Activated CD4-positive, alpha-beta T cell treated with anti-CD3 and anti-CD28 coated beads, Interleukin-2, Interleukin-4, amounts not matched to agents 100 ng/mL and 50 ng/mL, durations not matched to agents 16 hours and 8 hours (primary cell): ENCODE measurements around the gene SMO.
A peak's percentile ranks its signal among the peaks of the same experiment; 100 is the strongest.
"Not testable (repeated sequence)": the region's sequence is repeated elsewhere in the genome, so short reads cannot be mapped to it uniquely, and the experiment has no call there.

Experiments
- DNase-seq: peaks from one replicate; pipeline ENCODE4 v3.0.0-alpha.2; 2020; ENCODE audit warnings: low spot score

The SMO gene

DNA sequence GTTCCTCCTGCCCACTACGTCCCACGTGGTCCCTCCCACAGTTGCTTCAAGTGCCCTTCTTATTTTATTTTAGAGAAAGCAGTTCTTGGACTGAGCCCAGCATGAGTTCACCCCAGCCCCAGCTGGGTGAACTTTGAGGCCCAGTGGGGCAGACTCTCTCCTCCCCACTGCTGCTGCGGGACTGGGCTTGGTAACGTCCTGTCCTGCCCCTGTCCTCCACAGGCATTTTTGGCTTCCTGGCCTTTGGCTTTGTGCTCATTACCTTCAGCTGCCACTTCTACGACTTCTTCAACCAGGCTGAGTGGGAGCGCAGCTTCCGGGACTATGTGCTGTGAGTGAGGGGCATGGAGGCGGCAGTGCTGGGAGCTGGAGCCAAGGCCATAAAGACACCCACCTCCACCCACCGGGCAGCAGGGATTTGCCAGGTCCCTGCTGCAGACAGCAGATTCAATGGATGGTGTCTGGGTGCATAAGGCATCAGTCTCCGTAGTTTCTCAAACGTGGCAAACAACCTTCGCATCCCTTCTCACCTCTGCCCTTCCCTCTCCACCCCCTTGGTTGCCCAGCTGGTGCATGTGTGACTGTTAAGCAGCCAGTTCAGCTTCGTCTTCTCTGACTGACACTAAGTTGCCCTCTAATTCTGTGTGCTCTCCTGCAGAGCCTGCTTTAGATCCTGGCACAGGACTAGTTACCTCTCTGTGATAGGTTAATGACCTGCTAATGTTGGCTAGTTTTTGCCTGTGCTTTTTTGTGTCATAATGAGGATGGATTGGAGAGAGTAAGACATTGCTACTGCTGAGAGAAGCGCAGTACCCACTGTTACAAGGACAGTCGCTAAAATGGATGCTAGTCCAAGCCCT, 20.9 kb downstream of the SMO start:
- no peak for DNase-seq

DNA sequence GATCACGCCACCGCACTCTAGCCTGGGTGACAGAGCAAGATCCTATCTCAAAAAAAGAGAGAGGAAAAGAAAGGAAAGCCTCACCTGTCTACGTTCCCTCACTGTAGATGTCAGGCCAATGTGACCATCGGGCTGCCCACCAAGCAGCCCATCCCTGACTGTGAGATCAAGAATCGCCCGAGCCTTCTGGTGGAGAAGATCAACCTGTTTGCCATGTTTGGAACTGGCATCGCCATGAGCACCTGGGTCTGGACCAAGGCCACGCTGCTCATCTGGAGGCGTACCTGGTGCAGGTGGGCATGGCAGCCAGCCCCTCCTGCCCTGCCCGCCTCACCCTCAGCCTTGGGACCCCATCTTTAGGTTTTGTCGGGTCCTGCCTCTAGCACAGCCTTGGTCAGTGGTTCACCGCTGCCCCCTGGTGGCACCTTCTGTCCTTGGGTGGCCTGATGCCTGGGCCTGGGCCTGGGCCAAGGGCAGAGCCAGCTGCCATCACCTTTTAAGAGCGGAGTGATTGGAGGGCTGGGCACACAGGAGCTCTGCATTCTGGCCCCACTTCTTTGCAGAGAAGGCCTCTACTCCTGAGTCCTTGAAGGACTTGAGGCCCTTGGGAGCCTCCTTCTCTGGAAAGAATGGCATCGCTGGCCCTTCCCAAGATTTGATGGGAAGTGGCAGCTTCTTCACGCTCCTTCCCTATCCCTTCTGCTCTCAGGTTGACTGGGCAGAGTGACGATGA, 22.0 kb downstream of the SMO start:
- DNase-seq = peak; percentile 69

DNA sequence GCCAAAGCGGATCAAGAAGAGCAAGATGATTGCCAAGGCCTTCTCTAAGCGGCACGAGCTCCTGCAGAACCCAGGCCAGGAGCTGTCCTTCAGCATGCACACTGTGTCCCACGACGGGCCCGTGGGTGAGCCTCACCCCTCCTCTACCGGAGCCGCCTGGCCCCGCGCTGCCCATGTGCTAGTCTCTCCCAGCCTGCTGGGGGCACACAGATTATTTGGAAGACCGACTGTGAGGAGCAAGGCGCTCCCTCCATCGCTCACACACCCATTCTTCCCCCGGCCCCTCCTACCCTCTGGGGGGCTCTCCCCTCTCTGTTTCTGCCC, 22.5 kb downstream of the SMO start:
- DNase-seq = no peak

DNA sequence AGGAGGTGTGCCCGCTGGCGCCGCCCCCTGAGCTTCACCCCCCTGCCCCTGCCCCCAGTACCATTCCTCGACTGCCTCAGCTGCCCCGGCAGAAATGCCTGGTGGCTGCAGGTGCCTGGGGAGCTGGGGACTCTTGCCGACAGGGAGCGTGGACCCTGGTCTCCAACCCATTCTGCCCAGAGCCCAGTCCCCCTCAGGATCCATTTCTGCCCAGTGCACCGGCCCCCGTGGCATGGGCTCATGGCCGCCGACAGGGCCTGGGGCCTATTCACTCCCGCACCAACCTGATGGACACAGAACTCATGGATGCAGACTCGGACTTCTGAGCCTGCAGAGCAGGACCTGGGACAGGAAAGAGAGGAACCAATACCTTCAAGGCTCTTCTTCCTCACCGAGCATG, 23.7 kb downstream of the SMO start:
- DNase-seq = no peak

DNA sequence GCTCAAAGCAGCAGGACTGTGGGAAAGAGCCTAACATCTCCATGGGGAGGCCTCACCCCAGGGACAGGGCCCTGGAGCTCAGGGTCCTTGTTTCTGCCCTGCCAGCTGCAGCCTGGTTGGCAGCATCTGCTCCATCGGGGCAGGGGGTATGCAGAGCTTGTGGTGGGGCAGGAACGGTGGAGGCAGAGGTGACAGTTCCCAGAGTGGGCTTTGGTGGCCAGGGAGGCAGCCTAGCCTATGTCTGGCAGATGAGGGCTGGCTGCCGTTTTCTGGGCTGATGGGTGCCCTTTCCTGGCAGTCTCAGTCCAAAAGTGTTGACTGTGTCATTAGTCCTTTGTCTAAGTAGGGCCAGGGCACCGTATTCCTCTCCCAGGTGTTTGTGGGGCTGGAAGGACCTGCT, 24.2 kb downstream of the SMO start:
- no peak for DNase-seq

DNA sequence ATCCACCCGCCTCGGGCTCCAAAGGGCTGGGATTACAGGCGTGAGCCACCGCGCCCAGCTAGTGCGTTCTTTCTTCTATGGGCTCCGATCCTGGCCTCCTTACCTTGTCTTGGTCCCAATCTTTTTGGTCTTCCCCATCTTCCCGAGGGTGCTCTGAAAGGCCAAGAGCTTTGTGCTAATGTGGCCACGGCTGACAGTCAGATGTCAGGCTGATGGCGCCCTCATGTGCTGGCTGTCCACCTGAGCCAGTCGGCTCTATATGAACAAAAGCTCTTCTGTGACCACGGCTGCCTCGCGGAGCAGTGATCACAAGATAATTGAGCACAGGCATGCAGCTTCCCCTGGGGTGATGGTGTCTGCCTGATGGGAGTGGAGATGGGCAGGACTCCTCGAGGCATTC, 25.4 kb downstream of the SMO start:
- no peak for DNase-seq

DNA sequence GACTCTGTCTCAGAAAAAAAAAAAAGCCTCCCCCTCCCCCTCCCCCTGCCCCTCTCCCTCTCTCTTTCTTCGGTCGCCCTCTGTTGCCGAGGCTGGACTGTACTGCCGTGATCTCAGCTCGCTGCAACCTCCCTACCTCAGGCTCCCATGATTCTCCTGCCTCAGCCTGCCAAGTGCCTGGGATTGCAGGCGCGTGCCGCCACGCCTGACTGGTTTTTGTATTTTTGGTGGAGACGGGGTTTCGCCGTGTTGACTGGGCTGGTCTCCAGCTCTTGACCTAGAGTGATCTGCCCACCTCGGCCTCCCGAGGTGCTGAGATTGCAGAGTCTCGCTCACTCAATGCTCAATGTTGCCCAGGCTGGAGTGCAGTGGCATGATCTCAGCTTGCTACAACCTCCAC, 27.3 kb downstream of the SMO start:
- not testable (repeated sequence) for DNase-seq

DNA sequence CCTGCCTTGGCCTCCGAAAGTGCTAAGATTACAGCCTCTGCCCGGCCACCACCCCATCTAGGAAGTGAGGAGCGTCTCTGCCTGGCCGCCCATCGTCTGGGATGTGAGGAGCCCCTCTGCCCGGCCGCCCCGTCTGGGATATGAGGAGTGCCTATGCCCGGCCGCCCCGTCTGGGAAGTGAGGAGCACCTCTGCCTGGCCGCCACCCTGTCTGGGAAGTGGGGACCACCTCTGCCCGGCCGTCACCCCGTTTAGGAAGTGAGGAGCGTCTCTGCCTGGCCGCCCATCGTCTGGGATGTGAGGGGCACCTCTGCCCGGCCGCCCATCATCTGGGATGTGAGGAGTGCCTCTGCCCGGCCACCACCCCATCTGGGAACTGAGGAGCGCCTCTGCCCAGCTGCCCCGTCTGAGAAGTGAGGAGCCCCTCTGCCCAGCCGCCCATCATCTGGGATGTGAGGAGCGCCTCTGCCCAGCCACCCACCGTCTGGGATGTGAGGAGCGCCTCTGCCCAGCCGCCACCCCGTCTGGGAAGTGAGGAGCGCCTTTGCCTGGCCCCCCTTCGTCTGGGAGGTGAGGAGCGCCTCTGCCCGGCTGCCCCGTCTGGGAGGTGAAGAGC, 27.8 kb downstream of the SMO start:
- not testable (repeated sequence) for DNase-seq

DNA sequence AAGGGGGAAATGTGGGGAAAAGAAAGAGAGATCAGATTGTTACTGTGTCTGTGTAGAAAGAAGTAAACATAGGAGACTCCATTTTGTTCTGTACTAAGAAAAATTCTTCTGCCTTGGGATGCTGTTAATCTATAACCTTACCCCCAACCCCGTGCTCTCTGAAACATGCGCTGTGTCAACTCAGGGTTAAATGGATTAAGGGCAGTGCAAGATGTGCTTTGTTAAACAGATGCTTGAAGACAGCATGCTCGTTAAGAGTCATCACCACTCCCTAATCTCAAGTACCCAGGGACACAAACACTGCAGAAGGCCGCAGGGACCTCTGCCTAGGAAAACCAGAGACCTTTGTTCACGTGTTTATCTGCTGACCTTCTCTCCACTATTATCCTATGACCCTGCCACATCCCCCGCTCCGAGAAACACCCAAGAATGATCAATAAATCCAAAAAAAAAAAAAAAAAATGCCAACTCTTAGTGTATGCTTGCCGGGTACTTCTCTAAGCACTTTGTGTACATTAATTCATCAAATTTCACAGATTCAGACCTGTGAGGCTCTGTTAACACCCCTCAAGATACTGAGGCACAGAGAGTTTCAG, 28.5 kb downstream of the SMO start:
- not testable (repeated sequence) for DNase-seq

DNA sequence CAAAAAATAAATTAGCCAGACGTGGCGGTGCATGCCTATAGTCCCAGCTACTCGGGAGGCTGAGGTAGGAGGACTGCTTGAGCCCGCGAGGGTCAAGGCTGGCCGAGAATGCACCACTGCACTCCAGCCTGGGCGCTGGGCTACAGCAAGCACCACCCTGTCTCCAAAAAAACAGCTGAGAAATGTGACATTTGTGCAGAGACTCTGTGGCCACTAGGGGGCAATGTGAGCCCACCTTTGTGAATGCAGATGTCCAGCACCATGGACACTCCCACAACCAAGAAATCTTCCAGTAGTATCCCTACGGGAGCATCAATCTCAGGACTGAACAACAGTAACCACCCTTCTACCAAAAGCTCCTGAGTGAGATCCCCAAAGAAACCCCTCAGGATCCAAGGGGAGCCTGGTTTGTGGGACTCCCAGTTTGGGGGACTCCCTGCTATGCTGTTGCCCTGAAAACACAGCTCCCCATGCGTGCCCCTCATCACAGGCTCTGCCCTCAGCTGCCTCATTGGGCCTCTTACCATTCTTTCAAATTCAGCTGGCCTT, 30.2 kb downstream of the SMO start:
- DNase-seq = peak; percentile 83

DNA sequence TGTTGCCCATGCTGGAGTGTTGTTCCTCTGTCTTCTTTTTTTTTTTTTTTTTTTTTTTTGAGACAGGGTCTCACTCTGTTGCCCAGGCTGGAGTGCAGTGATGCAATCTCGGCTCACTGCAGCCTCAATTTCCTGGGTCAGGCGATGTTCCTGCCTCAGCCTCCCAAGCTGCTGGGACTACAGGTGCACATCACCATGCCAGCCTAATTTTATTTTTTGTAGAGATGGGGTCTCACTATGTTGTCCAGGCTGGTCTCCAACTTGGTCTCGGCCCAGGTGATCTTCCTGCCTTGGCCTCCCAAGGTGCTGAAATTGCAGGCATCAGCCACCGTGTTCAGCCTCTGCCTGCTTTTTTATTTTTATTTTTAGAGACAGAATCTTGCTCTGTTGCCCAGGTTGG, 30.7 kb downstream of the SMO start:
- not testable (repeated sequence) for DNase-seq

DNA sequence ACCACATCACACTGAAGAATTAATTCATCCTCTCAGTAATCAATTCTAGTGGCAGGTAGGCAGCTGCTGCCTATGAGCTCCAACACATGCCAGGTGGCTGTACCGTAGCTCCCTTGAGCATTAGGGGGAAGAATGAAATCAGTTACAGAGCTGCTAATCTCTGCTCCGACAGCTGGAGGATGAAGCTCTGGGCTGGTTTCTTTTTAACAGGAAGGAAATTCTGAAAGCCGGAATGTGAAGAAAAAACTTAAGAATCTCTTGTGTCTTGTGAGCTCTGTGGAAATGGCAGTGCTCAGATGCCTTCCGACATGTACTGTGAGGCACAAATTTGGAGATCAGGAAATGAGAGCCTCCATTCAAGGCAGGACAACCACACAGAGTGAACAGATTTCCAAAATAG, 33.6 kb downstream of the SMO start:
- DNase-seq = no peak

DNA sequence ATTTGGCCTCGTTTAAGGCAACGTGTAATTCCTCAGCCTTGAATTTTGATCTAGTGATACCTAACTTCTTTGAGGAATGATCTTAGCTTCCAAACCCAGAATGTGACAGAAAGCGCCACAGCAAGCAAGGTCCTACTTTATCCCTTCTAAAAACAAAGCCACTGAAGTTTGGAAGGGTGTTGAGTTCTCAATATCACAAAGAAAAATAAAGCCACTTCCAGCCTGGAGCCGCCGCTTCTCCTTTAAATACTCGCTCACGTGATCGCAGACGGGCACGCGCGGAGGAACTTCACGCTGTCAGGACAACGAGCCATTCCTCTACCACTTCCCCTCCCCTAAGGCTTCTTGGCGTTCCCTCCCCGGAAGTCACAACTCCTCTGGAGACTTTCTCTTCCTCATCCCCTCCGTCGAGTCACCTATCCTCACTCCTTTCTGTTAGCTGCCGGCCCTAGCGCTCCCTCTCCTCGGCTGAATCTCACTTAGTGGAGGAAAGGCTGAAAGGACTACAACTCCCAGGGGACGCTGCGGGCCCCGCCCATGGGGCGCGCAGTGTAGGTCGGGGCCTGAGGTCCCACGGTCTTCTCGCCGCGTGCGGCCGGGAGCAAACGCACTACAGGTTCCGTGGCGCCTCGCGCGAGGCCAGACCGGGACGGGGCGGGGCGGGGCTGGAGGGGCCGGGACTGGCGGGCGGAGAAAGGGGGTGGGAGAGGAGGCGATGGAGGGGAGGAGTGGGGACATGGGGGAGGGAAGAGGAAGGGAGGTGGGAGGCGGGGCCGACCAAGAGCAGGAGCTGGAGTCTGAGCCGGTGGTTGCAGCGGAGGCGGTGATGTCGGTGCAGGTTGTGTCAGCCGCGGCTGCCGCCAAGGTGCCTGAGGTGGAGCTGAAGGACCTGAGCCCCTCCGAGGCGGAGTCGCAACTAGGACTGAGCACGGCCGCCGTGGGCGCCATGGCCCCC, 36.1 kb downstream of the SMO start, which contains the start of gene AHCYL2:
TSS of gene AHCYL2 (plus strand) at position 780 of the 955 bp plus-strand sequence.
- peak; percentile 98 for DNase-seq

DNA sequence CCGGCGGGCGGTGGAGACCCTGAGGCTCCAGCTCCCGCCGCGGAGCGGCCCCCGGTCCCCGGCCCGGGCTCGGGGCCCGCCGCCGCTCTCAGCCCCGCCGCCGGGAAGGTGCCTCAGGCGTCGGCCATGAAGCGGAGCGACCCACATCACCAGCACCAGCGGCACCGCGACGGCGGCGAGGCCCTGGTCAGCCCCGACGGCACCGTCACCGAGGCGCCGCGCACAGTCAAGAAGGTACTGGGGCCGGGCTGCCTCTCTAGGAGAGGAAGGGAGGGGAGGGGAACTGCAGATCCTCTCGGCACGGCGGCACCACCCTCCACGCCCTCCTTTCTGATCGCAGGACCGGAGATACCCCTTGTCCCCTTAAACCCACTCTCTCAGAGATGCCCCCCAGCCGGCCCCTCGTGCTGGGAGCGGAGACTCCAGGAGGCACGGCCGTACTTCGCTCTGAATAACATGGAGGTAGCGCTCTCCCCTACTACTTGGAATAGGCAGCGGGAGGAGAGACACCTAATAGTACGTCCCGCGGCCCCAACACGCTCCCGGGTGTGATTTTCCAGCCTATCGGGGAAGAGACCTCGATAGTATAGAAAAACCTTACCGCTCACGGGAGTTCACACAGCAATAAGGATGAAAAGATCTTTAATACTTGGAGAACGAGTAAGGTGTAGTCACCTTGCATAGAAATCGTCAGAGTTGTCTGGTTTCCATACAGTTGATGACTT, 36.9 kb downstream of the SMO start:
- DNase-seq = peak; percentile 52

DNA sequence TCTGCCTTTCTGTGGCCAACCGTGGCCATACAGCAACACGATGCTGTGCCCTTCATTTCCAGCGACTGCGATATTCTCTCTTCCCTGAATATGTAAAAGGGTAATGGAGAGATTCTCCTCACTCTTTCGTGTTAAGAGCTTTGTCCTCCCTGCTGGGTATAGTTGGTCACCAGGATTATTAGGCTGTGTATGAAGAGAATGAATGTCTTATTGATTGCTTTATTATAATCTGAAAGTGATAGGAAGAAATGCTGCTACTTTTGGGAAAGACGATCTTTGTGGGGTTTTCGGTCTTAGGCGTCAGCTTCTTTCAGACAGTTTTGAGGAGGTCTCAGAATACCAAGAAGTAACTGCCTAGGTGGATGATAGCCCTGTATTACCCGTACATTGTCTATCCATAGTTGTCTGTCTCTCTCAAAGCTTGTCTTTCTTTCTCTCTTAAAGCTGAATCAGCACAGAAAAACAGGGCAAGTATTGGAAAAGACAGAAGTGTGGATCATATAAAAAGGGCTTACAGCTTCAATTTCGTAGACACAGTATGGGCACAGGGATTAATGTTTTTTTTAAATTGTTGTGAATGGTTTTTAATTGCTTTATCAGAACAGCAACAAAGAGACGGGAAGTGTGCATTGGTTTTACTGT, 37.6 kb downstream of the SMO start:
- no peak for DNase-seq

DNA sequence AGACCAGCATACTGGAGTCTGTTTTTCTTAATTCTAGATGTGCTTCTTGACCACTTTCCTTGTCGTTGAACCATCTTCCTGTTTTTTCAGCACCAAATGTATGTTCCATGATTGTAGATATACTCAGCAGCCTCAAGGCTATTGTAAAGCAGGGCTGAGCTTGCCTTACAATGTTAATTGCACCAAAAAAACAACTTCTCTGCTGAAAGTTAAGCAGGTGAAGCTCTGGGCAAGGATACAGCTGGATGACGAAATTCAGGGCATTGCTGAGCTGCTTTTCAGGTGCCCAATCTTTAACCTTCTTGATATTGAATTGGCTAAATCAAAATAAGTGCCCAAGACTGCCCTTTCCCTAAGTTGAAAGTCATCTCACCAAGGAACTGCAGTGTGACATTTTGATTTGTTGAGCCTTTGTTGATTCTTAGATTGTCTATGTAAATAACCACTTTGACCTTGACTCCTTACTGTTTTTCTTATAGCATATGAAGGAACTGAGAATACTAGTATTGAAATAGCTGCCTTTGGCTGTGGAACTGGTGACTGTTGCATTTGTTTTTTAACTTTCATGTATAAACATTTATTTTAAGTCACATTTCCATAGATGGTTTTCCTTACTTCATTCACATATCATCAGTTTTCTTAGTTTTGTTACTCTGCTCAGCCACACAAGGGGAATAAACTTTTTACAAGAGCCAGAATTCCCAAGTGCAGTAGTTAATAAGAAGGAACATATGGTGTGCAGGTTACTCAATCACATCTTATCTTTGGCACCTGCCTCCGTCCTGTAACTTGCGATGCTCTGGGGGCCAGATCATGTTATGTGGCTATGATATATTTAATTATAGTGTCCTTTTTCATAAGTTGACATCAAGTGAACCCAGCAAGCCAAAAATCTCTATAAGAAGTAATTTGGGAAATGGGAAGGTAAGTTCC, 39.5 kb downstream of the SMO start:
- no peak for DNase-seq

DNA sequence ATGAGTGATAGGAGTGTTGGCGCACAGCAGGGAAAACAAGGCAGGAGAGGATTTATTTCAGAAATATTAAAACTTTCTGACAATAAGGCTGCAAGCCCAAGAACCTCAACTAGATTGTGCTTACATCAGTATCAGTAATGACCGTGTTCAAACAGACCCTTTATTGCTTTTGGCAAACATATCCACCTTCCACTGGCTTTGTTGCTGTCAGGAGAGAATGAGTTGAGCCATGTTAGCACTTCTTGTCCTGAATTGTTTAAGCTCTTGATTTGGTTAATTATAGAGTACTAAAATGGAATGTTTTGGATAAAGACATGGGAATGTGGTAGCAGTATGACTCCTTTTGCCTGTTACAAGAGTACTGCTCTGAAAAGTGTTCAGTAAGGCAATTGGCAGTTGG, 40.2 kb downstream of the SMO start:
- DNase-seq = no peak

DNA sequence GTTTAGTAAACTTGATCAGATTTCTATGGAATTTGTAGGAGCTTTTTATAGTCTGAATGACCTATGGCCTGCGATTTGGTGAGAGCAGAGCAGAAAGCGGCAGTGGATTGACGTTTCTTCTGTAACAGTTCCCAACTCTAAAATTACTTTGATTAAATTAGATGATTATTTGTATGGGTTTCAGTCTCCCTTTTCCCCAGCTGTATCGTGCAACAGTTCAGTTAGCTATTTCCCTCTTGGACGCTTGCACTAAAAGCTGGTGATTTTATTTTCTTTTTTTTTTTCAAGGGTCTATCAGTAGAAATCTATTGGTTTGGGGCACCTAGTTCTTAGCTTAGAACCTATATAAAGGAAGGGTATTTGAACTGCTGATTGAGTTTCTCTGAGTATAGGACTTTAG, 43.2 kb downstream of the SMO start:
- no peak for DNase-seq

DNA sequence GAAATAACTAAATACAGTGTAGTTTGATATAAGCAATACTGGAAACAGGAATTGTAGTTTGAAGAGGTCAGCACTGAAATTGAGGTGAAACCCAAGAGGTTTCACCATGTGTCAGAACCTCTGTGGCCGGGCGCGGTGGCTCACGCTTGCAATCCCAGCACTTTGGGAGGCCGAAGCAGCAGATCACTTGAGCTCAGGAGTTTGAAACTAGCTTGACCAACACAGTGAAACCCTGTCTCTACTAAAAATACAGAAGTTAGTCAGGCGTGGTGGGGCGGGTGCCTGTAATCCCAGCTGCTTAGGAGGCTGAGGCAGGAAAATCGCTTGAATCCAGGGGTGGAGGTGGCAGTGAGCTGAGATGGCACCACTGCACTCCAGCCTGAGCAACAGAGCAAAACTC, 50.1 kb downstream of the SMO start:
- DNase-seq = no peak
